ENCODE data around the gene ATP2C2. TPM values are rescaled to one million over a fixed set of nuclear protein-coding genes. Genes with fewer than 3 reads are reported as not detected.

ATP2C2 gene
- total and polyA plus RNA-seq, 12 donors = 0.07 to 2.2 (median 0.54) TPM; not detected in 2

GRCh38 chr16:84379008-84379708, 10.8 kb downstream of the ATP2C2 start:
- 74 to 79% (median 75%) methylated on average over 7 to 11 of the region's 11 CpGs for WGBS, 4 donors
- intact Hi-C loops (cut with DNase I) = no loop called here
- Histone ChIP-seq H3K36me3 (replicated peaks in 1 of 2) (no peaks in the 10 kb centered on the region), H3K4me1 (replicated peaks in 1 of 2) (no peaks in the 10 kb centered on the region), H3K9me3 (replicated peaks in 1 of 3) (no peaks in the 10 kb centered on the region), H3K4me3 (no peak overlapping the region), H3K27me3 (no peaks in the 10 kb centered on the region), H3K27ac (no peak overlapping the region)
- no peak for DNase-seq
- TF ChIP-seq POLR2A (IDR thresholded peaks at IDR 0.05) = no peak
- TF ChIP-seq CTCF (IDR thresholded peaks at IDR 0.05) = no peak

GRCh38 chr16:84379709-84380362, 11.5 kb downstream of the ATP2C2 start:
- Histone ChIP-seq H3K36me3 (replicated peaks in 1 of 2) (no peaks in the 10 kb centered on the region), H3K9me3 (replicated peaks in 1 of 3) (no peaks in the 10 kb centered on the region), H3K27me3 (no peaks in the 10 kb centered on the region), H3K4me3 (no peak overlapping the region), H3K4me1 (replicated peaks in 1 of 2) (no peaks in the 10 kb centered on the region), H3K27ac (no peak overlapping the region)
- intact Hi-C loops (cut with DNase I) = no loop called here
- TF ChIP-seq POLR2A (IDR thresholded peaks at IDR 0.05) (no peak), CTCF (IDR thresholded peaks at IDR 0.05) (no peak)
- no peak for DNase-seq
- WGBS, 4 donors = 43 to 50% (median 48%) methylated on average over 3 of the region's 3 CpGs

GRCh38 chr16:84380405-84380804, 12.1 kb downstream of the ATP2C2 start:
- Histone ChIP-seq H3K4me1 (replicated peaks in 1 of 2) (no peaks in the 10 kb centered on the region), H3K27ac (no peak overlapping the region), H3K27me3 (no peaks in the 10 kb centered on the region), H3K9me3 (replicated peaks in 1 of 3) (no peaks in the 10 kb centered on the region), H3K36me3 (replicated peaks in 1 of 2) (no peaks in the 10 kb centered on the region), H3K4me3 (no peak overlapping the region)
- WGBS, 4 donors = 76 to 93% (median 79%) methylated on average over 8 of the region's 8 CpGs
- no peak for DNase-seq
- intact Hi-C loops (cut with DNase I) = no loop called here
- TF ChIP-seq POLR2A (IDR thresholded peaks at IDR 0.05) = no peak
- TF ChIP-seq CTCF (IDR thresholded peaks at IDR 0.05) = no peak

- Histone ChIP-seq H3K27ac (no peak overlapping the region), H3K9me3 (replicated peaks in 1 of 3) (no peaks in the 10 kb centered on the region), H3K4me1 (replicated peaks in 1 of 2) (no peaks in the 10 kb centered on the region), H3K27me3 (no peaks in the 10 kb centered on the region), H3K36me3 (replicated peaks in 1 of 2) (no peaks in the 10 kb centered on the region), H3K4me3 (no peak overlapping the region)
- intact Hi-C loops (cut with DNase I) = no loop called here
- WGBS, 4 donors = 66 to 93% (median 87%) methylated on average over 3 to 4 of the region's 4 CpGs
- no peak for TF ChIP-seq POLR2A (IDR thresholded peaks at IDR 0.05)
- TF ChIP-seq CTCF (IDR thresholded peaks at IDR 0.05) = no peak
- DNase-seq = no peak
Measured at GRCh38 chr16:84382396-84382795, 14.1 kb downstream of the ATP2C2 start.
